Activated CD8-positive, alpha-beta T cell treated with anti-CD3 and anti-CD28 coated beads for 36 hours (primary cell): ENCODE measurements around the gene ATOH7. TPM values are rescaled to one million over a fixed set of nuclear protein-coding genes. Genes with fewer than 3 reads are reported as not detected.
"Not testable (repeated sequence)": the region's sequence is repeated elsewhere in the genome, so short reads cannot be mapped to it uniquely, and the experiment has no call there.

ENCODE experiments used
- ATAC-seq: fragments of 200-7000 bp; cut with Tn5 transposase; one replicate; pipeline ENCODE4 v1.10.0; 2021; ENCODE audit warnings: mild to moderate bottlenecking, moderate library complexity
- CTCF ChIA-PET: fragments of 350-600 bp; sonication (Branson Sonifier 250); formaldehyde crosslinking; loops from one replicate; lab custom pipeline; 2021; ENCODE audit warnings: antibody characterized with exemption; lab: Charles Lee
- POLR2A ChIA-PET: fragments of 350-600 bp; sonication (Branson Sonifier 250); formaldehyde crosslinking; loops from one replicate; lab custom pipeline; 2021; ENCODE audit warnings: antibody characterized with exemption; lab: Charles Lee
- DNase-seq: peaks from one replicate; pipeline ENCODE4 v3.0.0-alpha.2; 2020
- H3K27ac Mint-ChIP-seq: one replicate; pipeline ENCODE4 v1.8.0; 2021; ENCODE audit warnings: mild to moderate bottlenecking, mixed read lengths
- H3K27me3 Mint-ChIP-seq: one replicate; pipeline ENCODE4 v1.8.0; 2021; ENCODE audit warnings: mixed read lengths
- H3K36me3 Mint-ChIP-seq: one replicate; pipeline ENCODE4 v1.8.0; 2021; ENCODE audit warnings: low read depth, mixed read lengths
- H3K4me1 Mint-ChIP-seq: one replicate; pipeline ENCODE4 v1.8.0; 2021; ENCODE audit warnings: low read depth, mixed read lengths
- H3K4me3 Mint-ChIP-seq: one replicate; pipeline ENCODE4 v1.8.0; 2021; ENCODE audit warnings: mild to moderate bottlenecking, moderate library complexity, mixed read lengths
- H3K9me3 Mint-ChIP-seq: one replicate; pipeline ENCODE4 v1.8.0; 2021; ENCODE audit warnings: mixed read lengths
- CTCF ChIP-seq: fragments of 200-600 bp; IDR thresholded peaks from one replicate; pipeline ENCODE4 v1.8.0; 2022; ENCODE audit warnings: antibody characterized with exemption, mild to moderate bottlenecking
- intact Hi-C: fragments of 100-400 bp; cut with micrococcal nuclease; formaldehyde crosslinking; loops from one replicate; pipeline ENCODE4 v1.10.0; 2022
- total RNA-seq, 2 experiments: library from RNA; stranded (reverse); gene quantifications; one replicate each; pipeline ENCODE4 v1.2.3, GENCODE V29; 2021

The ATOH7 gene
- total RNA-seq, 2 experiments from 2014 or later = not detected

GRCh38 chr10:68249297-68249696 is 17.4 kb upstream of the ATOH7 start:
- Mint-ChIP-seq H3K27ac (no peak overlapping the region), H3K27me3 (no peaks in the 10 kb centered on the region), H3K9me3 (no peaks in the 10 kb centered on the region), H3K36me3 (no peaks in the 10 kb centered on the region), H3K4me1 (peaks cover 4% of the 10 kb centered on the region), H3K4me3 (no peak overlapping the region)
- ATAC-seq (no peak), DNase-seq (no peak)
- CTCF ChIA-PET = interaction anchor here (0.9 to 1.2 kb wide), 3 partner anchors 17 to 93 kb away, joined by 3 to 4 read pairs (median 4); no protein-coding TSS in a partner anchor
- intact Hi-C loops = no loop called here
- TF ChIP-seq CTCF = no peak
- POLR2A ChIA-PET = no interaction called here

GRCh38 chr10:68247931-68248330 is 16.0 kb upstream of the ATOH7 start:
- POLR2A ChIA-PET = no interaction called here
- Mint-ChIP-seq H3K9me3 (no peaks in the 10 kb centered on the region), H3K4me1 (peaks cover 4% of the 10 kb centered on the region), H3K36me3 (no peaks in the 10 kb centered on the region), H3K4me3 (no peak overlapping the region), H3K27ac (no peak overlapping the region), H3K27me3 (no peaks in the 10 kb centered on the region)
- intact Hi-C loops = no loop called here
- ATAC-seq (no peak), DNase-seq (no peak)
- no peak for TF ChIP-seq CTCF
- CTCF ChIA-PET = interaction anchor here (0.9 to 1.7 kb wide), 5 partner anchors 12 to 393 kb away, joined by 3 to 8 read pairs (median 3); no protein-coding TSS in a partner anchor

GRCh38 chr10:68246397-68246796 is 14.5 kb upstream of the ATOH7 start:
- H3K27me3 Mint-ChIP-seq, ATAC-seq, H3K4me1 Mint-ChIP-seq, POLR2A ChIA-PET, H3K27ac Mint-ChIP-seq, intact Hi-C loops, H3K4me3 Mint-ChIP-seq, H3K9me3 Mint-ChIP-seq, DNase-seq, H3K36me3 Mint-ChIP-seq: not testable (repeated sequence)
- CTCF ChIA-PET = interaction anchor here (0.9 to 1.7 kb wide), 2 partner anchors 18 to 34 kb away, joined by 3 to 8 read pairs; no protein-coding TSS in a partner anchor

- DNase-seq = no peak
- no peak overlapping the region for H3K27ac Mint-ChIP-seq
- H3K4me1 Mint-ChIP-seq = no peaks in the 10 kb centered on the region
- H3K36me3 Mint-ChIP-seq = no peaks in the 10 kb centered on the region
- no peaks in the 10 kb centered on the region for H3K27me3 Mint-ChIP-seq
- no peak overlapping the region for H3K4me3 Mint-ChIP-seq
- intact Hi-C loops = no loop called here
- ChIA-PET POLR2A (no interaction called here), CTCF (interaction anchor here (1.3 to 1.8 kb wide), 2 partner anchors 29 to 60 kb away, joined by 4 to 7 read pairs; no protein-coding TSS in a partner anchor)
- no peak for TF ChIP-seq CTCF
- no peaks in the 10 kb centered on the region for H3K9me3 Mint-ChIP-seq
- ATAC-seq = no peak
Measured at GRCh38 chr10:68242051-68242450, 10.1 kb upstream of the ATOH7 start.

GRCh38 chr10:68239596-68240150 is 7.8 kb upstream of the ATOH7 start:
- intact Hi-C loops = no loop called here
- ChIA-PET POLR2A (no interaction called here), CTCF (interaction anchor here (0.6 to 0.9 kb wide), 2 partner anchors 9 to 14 kb away, joined by 3 read pairs; no protein-coding TSS in a partner anchor)
- H3K36me3 Mint-ChIP-seq = no peaks in the 10 kb centered on the region
- ATAC-seq (no peak), DNase-seq (no peak)
- no peak overlapping the region for H3K27ac Mint-ChIP-seq
- no peaks in the 10 kb centered on the region for H3K27me3 Mint-ChIP-seq
- TF ChIP-seq CTCF = no peak
- no peak overlapping the region for H3K4me3 Mint-ChIP-seq
- H3K4me1 Mint-ChIP-seq = no peaks in the 10 kb centered on the region
- H3K9me3 Mint-ChIP-seq = no peaks in the 10 kb centered on the region
